T-cell (primary cell): ENCODE data around the gene GPAT3. TPM values are rescaled to one million over a fixed set of nuclear protein-coding genes. Genes with fewer than 3 reads are reported as not detected.

Experiments
- ATAC-seq, 4 experiments: fragments of 200-7000 bp in 3 of 4; fragments of 150-1000 bp in 1 of 4; cut with Tn5 transposase; replicated peaks in 1 of 4; 1 replicate in 3 of 4; 2 replicates in 1 of 4; pipeline ENCODE4 v1.10.0; 2021; ENCODE audit warnings: moderate library complexity in 3 of 4, mild to moderate bottlenecking in 2 of 4, moderate number of reproducible peaks in 1 of 4
- CTCF ChIA-PET, 2 donors: fragments of 300-600 bp; sonication (Branson Sonifier 250); formaldehyde crosslinking; loops; one replicate each; lab custom pipeline; 2022; ENCODE audit warnings: antibody characterized with exemption in 2 of 2; lab: Charles Lee
- POLR2A ChIA-PET, 2 donors: fragments of 300-600 bp; sonication (Branson Sonifier 250); formaldehyde crosslinking; loops; one replicate each; lab custom pipeline; 2022; ENCODE audit warnings: antibody characterized with exemption in 2 of 2; lab: Charles Lee
- DNase-seq, 35 experiments: peaks; one replicate each; pipeline versions ENCODE4 v3.0.0 to v3.0.0-alpha.2; 2013 to 2023
- H3K27ac ChIP-seq: one replicate; pipeline ENCODE4 v1.5.1; 2013; ENCODE audit warnings: low read length
- H3K27me3 ChIP-seq, 2 experiments: replicated peaks in 1 of 2; 1 replicate in 1 of 2; 2 replicates in 1 of 2; pipeline versions ENCODE4 v1.6.1 to v1.7.0; 2013; ENCODE audit warnings: low read length in 1 of 2, mixed read lengths in 1 of 2; ENCODE audit not compliant: control insufficient read depth in 2 of 2, insufficient read depth in 2 of 2; ENCODE audit errors: extremely low read depth in 1 of 2
- H3K36me3 ChIP-seq, 2 donors: 1 replicate in 1 of 2; 2 replicates in 1 of 2; pipeline versions ENCODE4 v1.6.1 to v1.7.0; 2013; ENCODE audit warnings: low read length in 1 of 2; ENCODE audit not compliant: control insufficient read depth in 2 of 2, insufficient read depth in 1 of 2; ENCODE audit errors: extremely low read depth in 1 of 2
- H3K4me1 ChIP-seq, 2 experiments: 1 replicate in 1 of 2; 2 replicates in 1 of 2; pipeline versions ENCODE4 v1.6.1 to v1.7.0; 2013; ENCODE audit warnings: low read length in 2 of 2, mixed read lengths in 1 of 2; ENCODE audit not compliant: insufficient read depth in 2 of 2, control insufficient read depth in 1 of 2; ENCODE audit errors: extremely low read depth in 1 of 2
- H3K4me3 ChIP-seq, 2 donors: 1 replicate in 1 of 2; 2 replicates in 1 of 2; pipeline versions ENCODE4 v1.5.1 to v1.7.0; 2013; ENCODE audit warnings: mild to moderate bottlenecking in 2 of 2, low read length in 1 of 2, moderate library complexity in 1 of 2; ENCODE audit not compliant: control insufficient read depth in 1 of 2; ENCODE audit errors: extremely low read depth in 1 of 2
- H3K9me3 ChIP-seq: 2 replicates; pipeline ENCODE4 v1.7.0; 2013
- H3K27ac Mint-ChIP-seq, 2 donors: one replicate each; pipeline ENCODE4 v1.8.0; 2020 to 2021; ENCODE audit warnings: mild to moderate bottlenecking in 2 of 2, mixed read lengths in 2 of 2
- H3K27me3 Mint-ChIP-seq, 2 donors: one replicate each; pipeline ENCODE4 v1.8.0; 2021 to 2022; ENCODE audit warnings: mixed read lengths in 2 of 2
- H3K36me3 Mint-ChIP-seq: one replicate; pipeline ENCODE4 v1.8.0; 2021; ENCODE audit warnings: mixed read lengths
- H3K4me1 Mint-ChIP-seq, 3 donors: one replicate each; pipeline ENCODE4 v1.8.0; 2020 to 2022; ENCODE audit warnings: mixed read lengths in 3 of 3, mild to moderate bottlenecking in 1 of 3
- H3K4me3 Mint-ChIP-seq, 3 donors: one replicate each; pipeline ENCODE4 v1.8.0; 2020 to 2022; ENCODE audit warnings: mild to moderate bottlenecking in 3 of 3, mixed read lengths in 3 of 3, moderate library complexity in 3 of 3
- H3K9me3 Mint-ChIP-seq, 3 donors: one replicate each; pipeline ENCODE4 v1.8.0; 2020 to 2022; ENCODE audit warnings: mixed read lengths in 3 of 3
- WGBS: methylation state at CpG from one replicate; pipeline ENCODE4 v1.1.5; 2013; ENCODE audit warnings: missing lambda C conversion rate; ENCODE audit not compliant: insufficient coverage; 5-methylcytosine and 5-hydroxymethylcytosine counted together
- total RNA-seq, 35 experiments: library from RNA in 6 of 35; stranded (reverse) in 6 of 35; fragments of 120-200 nt in 1 of 35; gene quantifications; one replicate each; pipeline versions ENCODE4 v1.2.1 to v1.2.4 and lab custom pipeline; 2013 to 2026

Gene GPAT3
- total RNA-seq, 5 donors from 2014 or later (not counting 1 experiment from before 2014, with no cell fraction given) = 2.7 to 8.3 (median 6.1) TPM

- Mint-ChIP-seq H3K36me3 (peaks cover 3% of the 10 kb centered on the region), H3K9me3 (no peaks in the 10 kb centered on the region), H3K4me3 (no peak overlapping the region), H3K4me1 (peaks cover 0 to 20% (median 17%) of the 10 kb centered on the region in 3 donors), H3K27me3 (no peaks in the 10 kb centered on the region), H3K27ac (peak overlapping the region in 1 of 2 donors; percentile 4)
- Histone ChIP-seq H3K27ac (no peak overlapping the region), H3K9me3 (no peaks in the 10 kb centered on the region), H3K36me3 (no peaks in the 10 kb centered on the region), H3K27me3 (no peaks in the 10 kb centered on the region), H3K4me3 (no peak overlapping the region), H3K4me1 (no peaks in the 10 kb centered on the region)
- ATAC-seq (no peak), DNase-seq (no peak)
- ChIA-PET CTCF (interaction anchor here (0.7 to 1.1 kb wide), 2 partner anchors 39 to 92 kb away, joined by 3 read pairs; no protein-coding TSS in a partner anchor), POLR2A (no interaction called here)
- WGBS = 89% methylated on average over 2 of the region's 5 CpGs
These were observed 22.2 kb downstream of the GPAT3 start for GRCh38 chr4:83558059-83558653.

GRCh38 chr4:83558680-83559079 is 22.8 kb downstream of the GPAT3 start:
- WGBS = 0% methylated on average over 1 of the region's 1 CpG
- Histone ChIP-seq H3K36me3 (no peaks in the 10 kb centered on the region), H3K27me3 (no peaks in the 10 kb centered on the region), H3K4me3 (no peak overlapping the region), H3K27ac (no peak overlapping the region), H3K4me1 (no peaks in the 10 kb centered on the region), H3K9me3 (no peaks in the 10 kb centered on the region)
- no peaks in the 10 kb centered on the region for H3K9me3 Mint-ChIP-seq
- peak overlapping the region in 1 of 2 donors; percentile 4 for H3K27ac Mint-ChIP-seq
- peaks cover 0 to 20% (median 17%) of the 10 kb centered on the region in 3 donors for H3K4me1 Mint-ChIP-seq
- ChIA-PET CTCF (interaction anchor here (0.7 to 1.1 kb wide), 3 partner anchors 23 to 92 kb away, joined by 3 read pairs; no protein-coding TSS in a partner anchor), POLR2A (no interaction called here)
- DNase-seq (no peak), ATAC-seq (no peak)
- peaks cover 3% of the 10 kb centered on the region for H3K36me3 Mint-ChIP-seq
- H3K27me3 Mint-ChIP-seq = no peaks in the 10 kb centered on the region
- no peak overlapping the region for H3K4me3 Mint-ChIP-seq

DNA sequence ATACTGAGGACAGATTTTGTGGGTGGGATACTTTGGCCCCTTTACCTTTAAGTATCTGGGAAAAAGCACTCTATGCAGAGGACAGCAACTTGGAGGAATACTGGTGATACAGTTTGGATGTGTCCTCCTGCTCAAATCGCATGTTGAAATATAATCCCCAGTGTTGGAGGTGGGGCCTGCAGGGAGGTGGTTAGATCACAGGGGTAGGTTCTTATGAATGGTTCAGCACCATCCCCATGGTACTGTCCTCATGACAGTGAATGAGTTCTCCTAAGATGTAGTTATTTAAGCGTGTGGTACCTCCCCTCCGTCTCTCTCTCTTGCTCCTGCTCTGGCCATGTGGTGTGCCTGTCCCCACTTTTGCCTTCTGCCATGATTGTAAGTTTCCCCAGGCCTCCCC is 24.6 kb downstream of the GPAT3 start:
- CTCF ChIA-PET = no interaction called here
- no peaks in the 10 kb centered on the region for H3K4me1 ChIP-seq
- no peak for DNase-seq

GRCh38 chr4:83561381-83561780 is 25.5 kb downstream of the GPAT3 start:
- no peaks in the 10 kb centered on the region for H3K27me3 Mint-ChIP-seq
- no peaks in the 10 kb centered on the region for H3K9me3 Mint-ChIP-seq
- no peak overlapping the region for H3K4me3 ChIP-seq
- peak in 3 of 4 experiments; percentile 23 to 75 (median 47) for ATAC-seq
- peak in 4 of 35 experiments; percentile 2 to 23 (median 6) for DNase-seq
- no peak overlapping the region for H3K27ac Mint-ChIP-seq
- H3K4me1 Mint-ChIP-seq = peaks cover 0 to 20% (median 17%) of the 10 kb centered on the region in 3 donors
- no peaks in the 10 kb centered on the region for H3K36me3 ChIP-seq
- POLR2A ChIA-PET = no interaction called here
- no peaks in the 10 kb centered on the region for H3K4me1 ChIP-seq
- H3K36me3 Mint-ChIP-seq = no peaks in the 10 kb centered on the region
- no peak overlapping the region for H3K4me3 Mint-ChIP-seq
- H3K27me3 ChIP-seq = no peaks in the 10 kb centered on the region
- whole genome bisulfite sequencing = no CpG with 5 or more reads among the region's 2 CpGs
- CTCF ChIA-PET = no interaction called here
- H3K9me3 ChIP-seq = no peaks in the 10 kb centered on the region
- no peak overlapping the region for H3K27ac ChIP-seq

More for the DNA sequence above, 24.6 kb downstream of the GPAT3 start:
- Histone ChIP-seq H3K36me3 (no peaks in the 10 kb centered on the region), H3K9me3 (no peaks in the 10 kb centered on the region), H3K27ac (no peak overlapping the region), H3K4me3 (no peak overlapping the region), H3K27me3 (no peaks in the 10 kb centered on the region)
- WGBS = 95% methylated on average over 3 of the region's 3 CpGs
- Mint-ChIP-seq H3K9me3 (no peaks in the 10 kb centered on the region), H3K27me3 (no peaks in the 10 kb centered on the region), H3K4me3 (no peak overlapping the region), H3K4me1 (peaks cover 0 to 20% (median 17%) of the 10 kb centered on the region in 3 donors), H3K27ac (no peak overlapping the region), H3K36me3 (no peaks in the 10 kb centered on the region)
- no peak for ATAC-seq
- POLR2A ChIA-PET = no interaction called here

- CTCF ChIA-PET = no interaction called here
- H3K27me3 Mint-ChIP-seq = no peaks in the 10 kb centered on the region
- Histone ChIP-seq H3K27me3 (no peaks in the 10 kb centered on the region), H3K36me3 (no peaks in the 10 kb centered on the region), H3K27ac (no peak overlapping the region), H3K4me1 (no peaks in the 10 kb centered on the region), H3K4me3 (no peak overlapping the region), H3K9me3 (no peaks in the 10 kb centered on the region)
- H3K27ac Mint-ChIP-seq = no peak overlapping the region
- H3K36me3 Mint-ChIP-seq = peaks cover 3% of the 10 kb centered on the region
- no peak for ATAC-seq
- no peak overlapping the region for H3K4me3 Mint-ChIP-seq
- WGBS = no CpG with 5 or more reads among the region's 1 CpG
- POLR2A ChIA-PET = no interaction called here
- no peak for DNase-seq
- H3K4me1 Mint-ChIP-seq = peaks cover 0 to 13% (median 8%) of the 10 kb centered on the region in 3 donors
- H3K9me3 Mint-ChIP-seq = no peaks in the 10 kb centered on the region
These were observed 28.1 kb downstream of the GPAT3 start for GRCh38 chr4:83563998-83564397.

GRCh38 chr4:83568062-83568461 is 32.2 kb downstream of the GPAT3 start:
- Mint-ChIP-seq H3K4me1 (peaks cover 0 to 1% (median 0%) of the 10 kb centered on the region in 3 donors), H3K9me3 (no peaks in the 10 kb centered on the region), H3K4me3 (no peak overlapping the region), H3K27ac (no peak overlapping the region), H3K27me3 (no peaks in the 10 kb centered on the region), H3K36me3 (peaks cover 3% of the 10 kb centered on the region)
- DNase-seq = no peak
- Histone ChIP-seq H3K36me3 (no peaks in the 10 kb centered on the region), H3K27ac (no peak overlapping the region), H3K4me3 (no peak overlapping the region), H3K27me3 (no peaks in the 10 kb centered on the region), H3K9me3 (no peaks in the 10 kb centered on the region), H3K4me1 (no peaks in the 10 kb centered on the region)
- WGBS = no CpG with 5 or more reads among the region's 3 CpGs
- CTCF ChIA-PET = no interaction called here
- POLR2A ChIA-PET = no interaction called here
- ATAC-seq = no peak
